Psoas muscle (tissue), 8 donors: Measurements from ENCODE around the gene TCF7L1. TPM values are rescaled to one million over a fixed set of nuclear protein-coding genes. Genes with fewer than 3 reads are reported as not detected.
"Not testable (repeated sequence)": the region's sequence is repeated elsewhere in the genome, so short reads cannot be mapped to it uniquely, and the experiment has no call there.

Experiments
- ATAC-seq, 4 donors: fragments of 200-7000 bp; cut with Tn5 transposase; one replicate each; pipeline ENCODE4 v1.9.1; 2020; ENCODE audit warnings: moderate library complexity in 3 of 4, mild to moderate bottlenecking in 2 of 4
- DNase-seq, 2 donors: peaks; one replicate each; pipeline ENCODE4 v3.0.0-alpha.2; 2020
- H3K27ac ChIP-seq: fragments of 200-600 bp; one replicate; pipeline ENCODE4 v1.8.0; 2022
- H3K27me3 ChIP-seq, 3 donors: fragments of 200-600 bp in 1 of 3; one replicate each; pipeline versions ENCODE4 v1.6.1 to v1.8.0; 2013 to 2022; ENCODE audit warnings: low read length in 2 of 3, mild to moderate bottlenecking in 2 of 3, moderate library complexity in 1 of 3; ENCODE audit not compliant: insufficient read depth in 3 of 3
- H3K36me3 ChIP-seq, 2 donors: fragments of 200-600 bp in 1 of 2; one replicate each; pipeline versions ENCODE4 v1.6.1 to v1.8.0; 2013 to 2022; ENCODE audit warnings: low read depth in 1 of 2, mild to moderate bottlenecking in 1 of 2, moderate library complexity in 1 of 2; ENCODE audit not compliant: insufficient read depth in 1 of 2
- H3K4me1 ChIP-seq: fragments of 200-600 bp; one replicate; pipeline ENCODE4 v1.8.0; 2022
- H3K4me3 ChIP-seq: fragments of 200-600 bp; one replicate; pipeline ENCODE4 v1.8.0; 2022; ENCODE audit warnings: mild to moderate bottlenecking
- H3K9me3 ChIP-seq: fragments of 200-600 bp; one replicate; pipeline ENCODE4 v1.8.0; 2022
- WGBS, 3 donors: extraction: QIAGEN DNeasy Blood & Tissue Kit; methylation state at CpG; one replicate each; pipeline versions ENCODE4 v1.1.6 to v1.1.7; 2013; 5-methylcytosine and 5-hydroxymethylcytosine counted together
- intact Hi-C, 2 donors: fragments of 100-400 bp; cut with DNase I; formaldehyde crosslinking; loops; one replicate each; pipeline versions ENCODE4 v1.11.0 to v1.14.2; 2022
- polyA plus RNA-seq, 3 donors: library from polyadenylated mRNA; stranded (reverse); fragments of 200-250 nt; gene quantifications; one replicate each; pipeline ENCODE4 v1.2.3, GENCODE V29; 2013
- total RNA-seq, 4 donors: library from RNA; stranded (reverse); fragmentation: NEBNext Ultra II Directional in 2 of 4; extraction: Animal tissue kit (Norgen Biotek cat#: 25700) in 2 of 4; gene quantifications; one replicate each; pipeline versions ENCODE4 v1.2.1 to v1.2.4, GENCODE V29; 2021 to 2023
- TF ChIP-seq, protein P1 (sequence below): fragments of 200-600 bp; IDR thresholded peaks from one replicate; pipeline ENCODE4 v1.8.0; 2022; ENCODE audit warnings: antibody characterized with exemption
- donor health status: healthy with polysubstance abuse.
- donor health status: DM: no; HTN: no; CAD: no; lungs with moderate emphysema.
- donor health status: Bipolar disorder and iron deficiency.
- donor health status: healthy.
- donor health status: DM: yes; HTN: yes; CAD: no.
- donor health status: DM: no; HTN: no; CAD: no.
- donor health status: DM: no; HTN: no; CAD: no.
- donor health status: DM: yes; HTN: yes; CAD: no.

The TCF7L1 gene
- total and polyA plus RNA-seq, 7 donors: 2.1 to 13.3 (median 6.1) TPM

DNA sequence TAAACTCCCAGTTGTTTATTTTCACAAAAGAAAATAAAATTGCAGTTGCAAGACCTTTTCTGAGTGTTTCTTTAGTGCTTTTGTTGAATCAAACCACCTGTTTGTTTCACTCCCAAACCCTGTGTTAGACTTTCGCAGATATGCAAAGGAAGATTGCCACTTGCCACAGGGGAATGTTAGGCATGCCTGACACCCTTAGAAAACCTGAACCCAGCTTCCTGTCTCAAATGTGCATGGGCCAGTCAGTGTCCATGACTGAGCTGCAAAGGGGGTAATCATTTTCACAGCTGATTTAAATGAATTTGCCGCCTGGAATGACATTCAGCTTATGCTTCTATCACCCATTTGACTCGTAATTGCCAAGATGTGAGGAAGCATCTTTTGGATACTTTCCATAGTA is 177.1 kb downstream of the TCF7L1 start:
- peaks cover 6 to 41% of the 10 kb centered on the region in 2 donors for H3K36me3 ChIP-seq
- DNase-seq: no peak
- intact Hi-C loops: no loop called here
- WGBS, 3 donors: 62 to 68% (median 65%) methylated on average over 3 of the region's 3 CpGs
- H3K9me3 ChIP-seq: no peaks in the 10 kb centered on the region
- no peaks in the 10 kb centered on the region for H3K4me1 ChIP-seq
- no peak overlapping the region for H3K27ac ChIP-seq
- no peak overlapping the region for H3K4me3 ChIP-seq
- H3K27me3 ChIP-seq: no peaks in the 10 kb centered on the region
- TF ChIP-seq, protein P1, sequence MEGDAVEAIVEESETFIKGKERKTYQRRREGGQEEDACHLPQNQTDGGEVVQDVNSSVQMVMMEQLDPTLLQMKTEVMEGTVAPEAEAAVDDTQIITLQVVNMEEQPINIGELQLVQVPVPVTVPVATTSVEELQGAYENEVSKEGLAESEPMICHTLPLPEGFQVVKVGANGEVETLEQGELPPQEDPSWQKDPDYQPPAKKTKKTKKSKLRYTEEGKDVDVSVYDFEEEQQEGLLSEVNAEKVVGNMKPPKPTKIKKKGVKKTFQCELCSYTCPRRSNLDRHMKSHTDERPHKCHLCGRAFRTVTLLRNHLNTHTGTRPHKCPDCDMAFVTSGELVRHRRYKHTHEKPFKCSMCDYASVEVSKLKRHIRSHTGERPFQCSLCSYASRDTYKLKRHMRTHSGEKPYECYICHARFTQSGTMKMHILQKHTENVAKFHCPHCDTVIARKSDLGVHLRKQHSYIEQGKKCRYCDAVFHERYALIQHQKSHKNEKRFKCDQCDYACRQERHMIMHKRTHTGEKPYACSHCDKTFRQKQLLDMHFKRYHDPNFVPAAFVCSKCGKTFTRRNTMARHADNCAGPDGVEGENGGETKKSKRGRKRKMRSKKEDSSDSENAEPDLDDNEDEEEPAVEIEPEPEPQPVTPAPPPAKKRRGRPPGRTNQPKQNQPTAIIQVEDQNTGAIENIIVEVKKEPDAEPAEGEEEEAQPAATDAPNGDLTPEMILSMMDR: no peak
- no peak for ATAC-seq

DNA sequence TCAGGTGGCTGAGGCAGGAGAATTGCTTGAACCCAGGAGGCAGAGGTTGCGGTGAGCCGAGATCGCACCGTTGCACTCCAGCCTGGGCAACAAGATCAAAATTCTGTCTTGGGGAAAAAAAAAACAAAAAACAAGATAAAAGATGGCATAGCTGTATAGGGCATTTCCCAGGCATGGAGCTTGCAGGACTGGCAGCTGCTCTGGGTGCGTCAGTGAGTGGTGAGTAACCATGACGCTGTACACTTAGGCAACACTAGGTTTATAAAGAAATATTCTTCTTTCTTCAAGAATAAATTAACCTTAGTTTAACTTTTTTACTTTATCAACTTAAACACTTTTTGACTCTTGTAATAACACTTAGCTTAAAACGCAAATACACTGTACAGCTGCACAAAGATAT is 179.2 kb downstream of the TCF7L1 start:
- H3K36me3 ChIP-seq: peaks cover 6 to 35% of the 10 kb centered on the region in 2 donors
- no peaks in the 10 kb centered on the region for H3K27me3 ChIP-seq
- H3K4me3 ChIP-seq: no peak overlapping the region
- no peaks in the 10 kb centered on the region for H3K4me1 ChIP-seq
- H3K9me3 ChIP-seq: no peaks in the 10 kb centered on the region
- intact Hi-C loops: no loop called here
- no peak for DNase-seq
- WGBS, 3 donors: 81 to 88% (median 82%) methylated on average over 7 of the region's 7 CpGs
- TF ChIP-seq, protein P1: no peak
- H3K27ac ChIP-seq: no peak overlapping the region
- ATAC-seq: no peak

DNA sequence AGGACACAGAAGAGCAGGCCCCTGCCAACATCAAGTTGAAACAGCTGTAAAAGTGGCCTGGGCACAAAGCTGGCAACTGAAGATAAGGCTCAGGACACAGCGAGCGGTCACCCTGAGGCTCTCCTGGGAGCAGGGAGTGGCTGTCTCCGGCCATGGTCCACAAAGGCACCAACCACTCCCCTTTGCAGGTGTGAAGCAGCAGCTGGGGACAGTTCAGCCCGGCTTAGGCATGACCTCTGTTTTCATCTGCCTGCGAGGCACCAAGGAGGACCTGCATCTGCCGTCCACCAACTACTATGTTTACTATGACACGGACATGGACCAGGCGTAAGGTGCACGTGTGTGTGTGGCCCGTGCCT is 181.7 kb downstream of the TCF7L1 start:
- no peak for DNase-seq
- ATAC-seq: no peak
- intact Hi-C loops: loop anchor here in 1 of 2 donors (1.0 kb wide), 1 partner anchor 28 kb away; no protein-coding TSS in a partner anchor
- TF ChIP-seq, protein P1: no peak
- H3K36me3 ChIP-seq: peaks cover 6 to 37% of the 10 kb centered on the region in 2 donors
- no peak overlapping the region for H3K4me3 ChIP-seq
- H3K27me3 ChIP-seq: no peaks in the 10 kb centered on the region
- H3K9me3 ChIP-seq: no peaks in the 10 kb centered on the region
- H3K27ac ChIP-seq: no peak overlapping the region
- WGBS, 3 donors: 74 to 86% (median 82%) methylated on average over 10 of the region's 10 CpGs
- peaks cover 7% of the 10 kb centered on the region for H3K4me1 ChIP-seq

DNA sequence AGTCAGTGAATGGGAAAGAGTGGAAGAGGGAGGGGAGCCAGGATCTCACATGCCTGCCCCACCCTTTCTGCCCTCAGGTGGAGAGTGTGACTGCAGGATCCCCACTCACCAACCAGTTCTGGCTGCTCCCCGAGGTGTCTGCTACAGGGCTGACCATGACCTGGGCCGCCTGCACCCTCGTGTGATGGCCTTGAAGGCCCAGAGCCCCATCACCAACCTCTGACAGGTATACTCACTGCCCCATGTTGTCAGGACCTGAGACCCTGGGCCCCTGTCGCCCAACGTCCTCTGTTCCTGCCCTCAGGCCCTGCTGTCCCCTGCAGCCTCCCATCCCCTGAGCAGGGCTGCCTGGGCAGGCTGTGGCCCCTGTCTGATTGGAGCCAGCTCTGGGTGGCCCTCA is 182.7 kb downstream of the TCF7L1 start:
- H3K4me3 ChIP-seq, ATAC-seq, DNase-seq, H3K4me1 ChIP-seq, H3K9me3 ChIP-seq, H3K27me3 ChIP-seq, H3K27ac ChIP-seq: not testable (repeated sequence)
- 50 to 90% (median 84%) methylated on average over 2 to 5 of the region's 5 CpGs for WGBS, 3 donors
- peaks cover 6 to 48% of the 10 kb centered on the region in 2 donors for H3K36me3 ChIP-seq
- intact Hi-C loops: loop anchor here in 1 of 2 donors (1.0 kb wide), 1 partner anchor 27 kb away; no protein-coding TSS in a partner anchor

DNA sequence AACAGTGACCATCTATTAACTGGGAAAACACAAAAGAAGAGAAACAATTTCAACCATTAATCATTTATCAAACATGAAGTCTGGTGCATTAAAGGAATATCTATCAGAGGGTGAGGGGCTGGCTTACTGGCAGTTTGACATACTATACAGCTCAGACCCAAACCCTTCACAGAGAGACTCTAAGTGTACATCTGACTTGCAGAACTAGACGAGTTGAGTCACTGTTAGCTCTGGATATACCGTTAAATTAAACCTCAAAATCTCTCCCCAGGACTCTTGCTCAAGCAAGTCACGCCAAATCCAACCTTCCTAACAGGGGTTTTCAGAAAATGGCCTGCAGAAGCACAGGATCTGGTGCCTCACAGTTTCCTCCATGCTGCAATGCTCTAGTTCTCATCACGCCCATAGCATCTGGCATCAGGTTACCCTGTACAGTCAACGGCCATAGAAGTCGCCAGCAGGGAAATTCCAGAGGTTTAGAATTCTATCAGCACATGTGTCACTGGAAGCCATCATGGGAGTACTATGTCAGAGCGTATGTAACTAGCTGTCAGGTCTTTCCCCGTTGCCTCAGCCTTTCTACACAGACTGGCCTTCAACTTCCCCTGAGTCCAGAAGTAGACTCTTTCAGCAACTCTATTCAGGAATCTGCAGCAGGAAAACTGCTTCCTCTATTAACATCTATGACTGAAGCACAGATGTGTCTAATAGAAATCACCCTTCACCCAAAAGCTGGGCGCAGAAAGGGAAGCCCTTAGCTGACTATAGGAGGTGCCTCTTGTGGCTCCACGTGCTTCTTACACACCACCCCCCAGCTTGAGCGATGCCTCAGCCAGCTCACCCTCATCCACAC is 185.3 kb downstream of the TCF7L1 start:
- no peaks in the 10 kb centered on the region for H3K27me3 ChIP-seq
- H3K4me3 ChIP-seq: no peak overlapping the region
- TF ChIP-seq, protein P1: no peak
- WGBS, 3 donors: 45 to 59% (median 53%) methylated on average over 11 of the region's 11 CpGs
- peaks cover 14% of the 10 kb centered on the region for H3K4me1 ChIP-seq
- H3K36me3 ChIP-seq: peaks cover 6 to 73% of the 10 kb centered on the region in 2 donors
- intact Hi-C loops: no loop called here
- H3K27ac ChIP-seq: peak overlapping the region; percentile 56
- H3K9me3 ChIP-seq: no peaks in the 10 kb centered on the region
- ATAC-seq: peak; percentile 71 to 83 (median 81)
- DNase-seq: no peak
